ENCODE results near the gene ZIC4.

The ZIC4 gene

GRCh38 chr3:147404800-147405230 lies 1.5 kb downstream of the ZIC4 start:
- DNase-seq = no peak

GRCh38 chr3:147404000-147404799 lies 2.1 kb downstream of the ZIC4 start:
- no peak for DNase-seq

GRCh38 chr3:147403511-147403910 lies 2.8 kb downstream of the ZIC4 start:
- no peak for DNase-seq

- DNase-seq = no peak
These were observed 4.2 kb downstream of the ZIC4 start for GRCh38 chr3:147402159-147402558.

- no peak for DNase-seq
These were observed 4.9 kb downstream of the ZIC4 start for GRCh38 chr3:147401421-147401820.

- no peak for DNase-seq
These were observed 5.3 kb downstream of the ZIC4 start for GRCh38 chr3:147400999-147401398.

GRCh38 chr3:147400111-147400510 lies 6.2 kb downstream of the ZIC4 start:
- no peak for DNase-seq

- no peak for DNase-seq
These were observed 7.4 kb downstream of the ZIC4 start for GRCh38 chr3:147398813-147399534.

- DNase-seq = no peak
These were observed 8.2 kb downstream of the ZIC4 start for GRCh38 chr3:147397875-147398812.

- DNase-seq = no peak
These were observed 9.0 kb downstream of the ZIC4 start for GRCh38 chr3:147397155-147397874.

- DNase-seq = no peak
These were observed 9.7 kb downstream of the ZIC4 start for GRCh38 chr3:147396712-147397046.

- no peak for DNase-seq
These were observed 10.2 kb downstream of the ZIC4 start for GRCh38 chr3:147395899-147396711.

- no peak for DNase-seq
These were observed 11.5 kb downstream of the ZIC4 start for GRCh38 chr3:147394884-147395225.

- no peak for DNase-seq
These were observed 12.1 kb downstream of the ZIC4 start for GRCh38 chr3:147393943-147394883.

- DNase-seq = no peak
These were observed 12.9 kb downstream of the ZIC4 start for GRCh38 chr3:147393261-147393942.

GRCh38 chr3:147392625-147392946 lies 13.8 kb downstream of the ZIC4 start:
- no peak for DNase-seq

GRCh38 chr3:147391781-147392624 lies 14.3 kb downstream of the ZIC4 start:
- no peak for DNase-seq

- no peak for DNase-seq
These were observed 15.5 kb downstream of the ZIC4 start for GRCh38 chr3:147390589-147391569.
